Measurements from ENCODE around the gene TFCP2L1. TPM values are rescaled to one million over a fixed set of nuclear protein-coding genes. Genes with fewer than 3 reads are reported as not detected.

The TFCP2L1 gene
- total RNA-seq, 2 donors from 2014 or later: 11.5 to 25.7 TPM

DNA sequence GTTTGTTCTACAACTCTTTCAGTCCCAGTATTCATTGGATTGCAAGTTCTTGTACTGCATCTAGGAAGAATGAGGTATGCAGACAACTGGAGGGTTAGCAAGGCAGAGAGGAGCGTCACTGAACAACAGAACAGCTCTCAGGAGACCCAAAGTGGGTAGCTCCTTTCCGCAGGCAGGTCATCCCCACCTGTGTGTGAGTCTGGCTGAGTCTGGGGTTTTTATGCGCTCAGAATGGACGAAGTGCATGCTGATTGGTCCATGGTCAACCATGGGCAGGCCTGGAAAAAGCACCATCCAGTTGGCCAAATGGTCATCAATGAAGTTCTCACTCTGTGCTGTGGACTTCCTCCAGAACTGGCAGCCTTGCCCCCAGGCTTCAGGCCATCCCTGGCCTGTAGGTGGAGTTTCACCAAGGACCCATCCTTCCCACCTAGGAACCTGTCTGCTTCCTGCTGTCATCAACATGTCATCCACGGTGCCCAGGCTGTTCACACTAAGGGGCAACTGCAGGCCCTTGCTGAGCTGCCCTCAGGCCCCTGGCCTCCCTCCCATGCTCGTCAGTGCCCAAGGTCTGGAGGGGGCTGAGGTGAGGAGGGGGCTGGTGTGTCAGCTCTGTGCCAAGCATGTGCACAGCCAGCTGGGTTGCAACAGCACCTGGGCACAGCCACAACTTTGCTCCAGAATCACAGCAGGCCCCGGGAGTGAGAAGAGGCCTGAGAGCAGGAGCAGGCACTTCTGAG lies 11.1 kb upstream of the TFCP2L1 start:
- intact Hi-C loops (cut with DNase I): no loop called here

DNA sequence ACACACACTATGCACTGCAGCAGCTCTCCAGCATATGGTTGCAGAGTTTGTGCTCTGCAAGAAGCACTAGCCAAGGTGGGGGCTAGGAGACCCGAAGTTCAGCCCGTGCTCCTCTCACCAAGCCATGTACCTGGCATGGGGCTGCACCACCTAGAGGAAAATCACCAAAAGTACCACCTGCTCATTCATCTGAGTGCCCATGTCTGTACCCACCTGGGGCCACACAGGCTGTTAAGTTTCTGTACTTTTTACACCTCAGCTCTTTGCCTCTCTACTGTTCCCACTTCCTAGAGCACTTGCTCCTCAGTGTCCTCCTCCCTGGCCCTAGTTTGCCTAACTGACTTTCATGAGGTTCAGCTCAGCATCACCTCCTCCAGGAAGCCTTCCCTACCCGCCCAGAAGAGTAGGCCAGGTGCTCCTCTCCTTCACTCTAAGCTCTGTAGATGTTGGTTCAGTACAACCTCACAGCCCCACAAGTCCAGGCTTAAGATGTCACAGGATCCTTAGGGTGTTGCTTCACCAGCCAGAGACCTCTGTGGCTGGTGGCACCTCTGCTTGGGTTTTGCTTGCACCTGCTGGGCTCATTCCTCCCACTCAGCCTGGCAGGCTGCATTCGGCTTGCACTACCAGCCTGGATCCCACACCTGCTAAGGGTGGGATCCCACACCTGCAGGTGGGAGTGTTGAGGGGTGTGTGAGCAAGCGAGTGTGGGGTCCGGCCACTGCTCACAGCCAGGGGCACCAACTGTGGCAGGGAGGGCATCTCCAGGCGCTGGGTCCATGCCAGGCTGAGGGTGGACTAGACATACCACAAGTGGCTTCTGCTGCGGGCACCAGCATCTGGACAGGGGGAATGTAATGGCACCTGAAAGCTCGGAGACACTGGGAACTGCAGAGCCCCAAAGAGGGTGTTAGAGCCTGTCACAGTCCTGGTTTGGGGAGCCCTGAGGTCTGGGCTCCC lies 10.2 kb upstream of the TFCP2L1 start:
- Histone ChIP-seq H3K27me3 (replicated peaks; ENCODE audit: insufficient read depth) (no peaks in the 10 kb centered on the region), H3K27ac (no peak overlapping the region), H3K36me3 (no peaks in the 10 kb centered on the region), H3K4me1 (replicated peaks) (no peaks in the 10 kb centered on the region), H3K9me3 (no peaks in the 10 kb centered on the region), H3K4me3 (no peak overlapping the region)
- TF ChIP-seq POLR2A (IDR thresholded peaks at IDR 0.05): no peak
- TF ChIP-seq POLR2AphosphoS5 (IDR thresholded peaks at IDR 0.05): no peak
- TF ChIP-seq CTCF (IDR thresholded peaks at IDR 0.05): no peak
- no peak for DNase-seq (ENCODE audit: low spot score)
- intact Hi-C loops (cut with DNase I): no loop called here
- 90% methylated on average over 8 of the region's 9 CpGs for WGBS

More for the DNA sequence above, 11.1 kb upstream of the TFCP2L1 start:
- Histone ChIP-seq H3K27me3 (replicated peaks; ENCODE audit: insufficient read depth) (no peaks in the 10 kb centered on the region), H3K9me3 (no peaks in the 10 kb centered on the region), H3K27ac (no peak overlapping the region), H3K4me1 (replicated peaks) (no peaks in the 10 kb centered on the region), H3K4me3 (no peak overlapping the region), H3K36me3 (no peaks in the 10 kb centered on the region)
- no peak for TF ChIP-seq POLR2A (IDR thresholded peaks at IDR 0.05)
- TF ChIP-seq CTCF (IDR thresholded peaks at IDR 0.05): no peak
- 92% methylated on average over 7 of the region's 7 CpGs for WGBS
- DNase-seq (ENCODE audit: low spot score): no peak

GRCh38 chr2:121293450-121294325 lies 8.7 kb upstream of the TFCP2L1 start:
- intact Hi-C loops (cut with DNase I): no loop called here
- no peak for TF ChIP-seq POLR2A (IDR thresholded peaks at IDR 0.05)
- TF ChIP-seq CTCF (IDR thresholded peaks at IDR 0.05): no peak
- TF ChIP-seq POLR2AphosphoS5 (IDR thresholded peaks at IDR 0.05): no peak
- H3K27me3 ChIP-seq (replicated peaks; ENCODE audit: insufficient read depth): no peaks in the 10 kb centered on the region
- H3K9me3 ChIP-seq: no peaks in the 10 kb centered on the region
- H3K27ac ChIP-seq: no peak overlapping the region
- no peaks in the 10 kb centered on the region for H3K36me3 ChIP-seq
- H3K4me1 ChIP-seq (replicated peaks): no peaks in the 10 kb centered on the region
- H3K4me3 ChIP-seq: no peak overlapping the region
- DNase-seq (ENCODE audit: low spot score): no peak
- 78% methylated on average over 14 of the region's 14 CpGs for WGBS

- TF ChIP-seq POLR2A (IDR thresholded peaks at IDR 0.05): no peak
- TF ChIP-seq POLR2AphosphoS5 (IDR thresholded peaks at IDR 0.05): no peak
- H3K36me3 ChIP-seq: no peaks in the 10 kb centered on the region
- intact Hi-C loops (cut with DNase I): no loop called here
- H3K4me3 ChIP-seq: no peak overlapping the region
- WGBS: 93% methylated on average over 5 of the region's 5 CpGs
- no peaks in the 10 kb centered on the region for H3K27me3 ChIP-seq (replicated peaks; ENCODE audit: insufficient read depth)
- no peaks in the 10 kb centered on the region for H3K9me3 ChIP-seq
- DNase-seq (ENCODE audit: low spot score): no peak
- no peak overlapping the region for H3K27ac ChIP-seq
- no peaks in the 10 kb centered on the region for H3K4me1 ChIP-seq (replicated peaks)
Measured at GRCh38 chr2:121291251-121291580, 6.2 kb upstream of the TFCP2L1 start.

- DNase-seq (ENCODE audit: low spot score): no peak
- intact Hi-C loops (cut with DNase I): no loop called here
- no peak for TF ChIP-seq POLR2A (IDR thresholded peaks at IDR 0.05)
- no peak for TF ChIP-seq POLR2AphosphoS5 (IDR thresholded peaks at IDR 0.05)
- no peak for TF ChIP-seq CTCF (IDR thresholded peaks at IDR 0.05)
- H3K27ac ChIP-seq: no peak overlapping the region
- WGBS: 86% methylated on average over 5 of the region's 5 CpGs
- no peak overlapping the region for H3K4me3 ChIP-seq
- H3K36me3 ChIP-seq: no peaks in the 10 kb centered on the region
- H3K9me3 ChIP-seq: no peaks in the 10 kb centered on the region
- no peaks in the 10 kb centered on the region for H3K4me1 ChIP-seq (replicated peaks)
- no peaks in the 10 kb centered on the region for H3K27me3 ChIP-seq (replicated peaks; ENCODE audit: insufficient read depth)
Measured at GRCh38 chr2:121289271-121289670, 4.3 kb upstream of the TFCP2L1 start.
